ENCODE results near the gene LAMP1. TPM values are rescaled to one million over a fixed set of nuclear protein-coding genes. Genes with fewer than 3 reads are reported as not detected.
"Not testable (repeated sequence)": the region's sequence is repeated elsewhere in the genome, so short reads cannot be mapped to it uniquely, and the experiment has no call there.

LAMP1 gene, protein sequence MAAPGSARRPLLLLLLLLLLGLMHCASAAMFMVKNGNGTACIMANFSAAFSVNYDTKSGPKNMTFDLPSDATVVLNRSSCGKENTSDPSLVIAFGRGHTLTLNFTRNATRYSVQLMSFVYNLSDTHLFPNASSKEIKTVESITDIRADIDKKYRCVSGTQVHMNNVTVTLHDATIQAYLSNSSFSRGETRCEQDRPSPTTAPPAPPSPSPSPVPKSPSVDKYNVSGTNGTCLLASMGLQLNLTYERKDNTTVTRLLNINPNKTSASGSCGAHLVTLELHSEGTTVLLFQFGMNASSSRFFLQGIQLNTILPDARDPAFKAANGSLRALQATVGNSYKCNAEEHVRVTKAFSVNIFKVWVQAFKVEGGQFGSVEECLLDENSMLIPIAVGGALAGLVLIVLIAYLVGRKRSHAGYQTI
- total RNA-seq (100 to 1,000 TPM; 119 to 126 TPM), polyA plus RNA-seq (10 to 100 TPM; 20.5 to 34.2 TPM)

GRCh38 chr13:113296823-113297369 is at the start of gene LAMP1:
LAMP1 (plus strand) TSS chr13:113297239; CDS start chr13:113297435, 196 bp downstream.
- Histone ChIP-seq H3K27me3 (ENCODE audit: insufficient read depth, low read length) (no peaks in the 10 kb centered on the region), H3K36me3 (ENCODE audit: insufficient read depth, low read length) (no peaks in the 10 kb centered on the region), H3K27ac (ENCODE audit: low read depth, low read length) (peak within 1 kb of the TSS; percentile 90), H3K4me3 (ENCODE audit: low read length in 2 of 2) (peak within 1 kb of the TSS; percentile 73 to 80), H3K9me3 (ENCODE audit: control insufficient read depth in 1 of 2, low read length in 2 of 2) (no peaks in the 10 kb centered on the region), H3K4me1 (ENCODE audit: insufficient read depth, low read length) (peaks cover 41% of the 10 kb centered on the region)
- Mint-ChIP-seq H3K4me3 (peak within 1 kb of the TSS; percentile 95 to 99 (median 97)), H3K36me3 (peaks cover 0 to 17% of the 10 kb centered on the region in 2 donors), H3K27me3 (peaks cover 14% of the 10 kb centered on the region in 2 donors), H3K4me1 (peaks cover 29 to 47% (median 38%) of the 10 kb centered on the region in 4 donors), H3K27ac (peak within 1 kb of the TSS; percentile 96 to 100 (median 99)), H3K9me3 (peaks cover 0 to 14% (median 2%) of the 10 kb centered on the region in 8 donors)
- peak; percentile 95 to 100 (median 99) for DNase-seq
- intact Hi-C loops (cut with micrococcal nuclease) = loop anchor here (1.0 to 10.0 kb wide), 6 partner anchors 89 to 602 kb away; partner anchors contain the start of genes ATP11A, DCUN1D2, MCF2L and PCID2
- POLR2A ChIA-PET (ENCODE audit: partially characterized antibody) = interaction anchor here (1.3 to 2.4 kb wide), 4 partner anchors 9 to 97 kb away, joined by 3 to 24 read pairs (median 4); partner anchors contain the start of genes CUL4A and PCID2
- CTCF ChIA-PET (ENCODE audit: partially characterized antibody) = no interaction called here

DNA sequence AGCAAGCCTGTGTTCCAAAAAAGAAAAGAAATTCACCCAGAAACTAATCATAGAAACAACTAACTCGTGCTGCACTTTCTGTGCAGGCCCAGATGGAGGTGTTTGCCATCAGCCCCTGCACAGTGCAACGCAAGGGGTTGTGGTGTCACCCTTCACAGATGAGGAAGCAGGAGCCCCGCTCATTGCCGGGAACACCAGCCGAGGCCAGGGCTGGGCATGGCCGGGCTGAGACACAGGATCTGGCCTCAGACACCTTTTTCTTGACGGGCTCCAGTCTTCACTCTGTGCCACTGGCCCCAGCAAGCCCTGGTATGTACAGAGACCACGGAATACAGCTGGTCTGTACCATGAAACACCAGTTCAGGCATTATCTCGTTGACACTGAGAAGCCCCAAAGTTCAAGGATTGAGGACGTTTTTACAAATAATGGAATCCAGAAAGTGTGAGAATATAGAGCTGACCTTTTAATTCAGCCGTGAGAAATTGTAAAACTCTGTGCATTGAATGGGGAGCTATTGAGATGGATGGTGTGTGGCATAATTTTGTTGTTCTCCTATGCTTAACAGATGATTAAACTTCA is 44.4 kb upstream of the LAMP1 start:
- no peaks in the 10 kb centered on the region for H3K27me3 ChIP-seq (ENCODE audit: insufficient read depth, low read length)
- CTCF ChIA-PET (ENCODE audit: partially characterized antibody) = no interaction called here

DNA sequence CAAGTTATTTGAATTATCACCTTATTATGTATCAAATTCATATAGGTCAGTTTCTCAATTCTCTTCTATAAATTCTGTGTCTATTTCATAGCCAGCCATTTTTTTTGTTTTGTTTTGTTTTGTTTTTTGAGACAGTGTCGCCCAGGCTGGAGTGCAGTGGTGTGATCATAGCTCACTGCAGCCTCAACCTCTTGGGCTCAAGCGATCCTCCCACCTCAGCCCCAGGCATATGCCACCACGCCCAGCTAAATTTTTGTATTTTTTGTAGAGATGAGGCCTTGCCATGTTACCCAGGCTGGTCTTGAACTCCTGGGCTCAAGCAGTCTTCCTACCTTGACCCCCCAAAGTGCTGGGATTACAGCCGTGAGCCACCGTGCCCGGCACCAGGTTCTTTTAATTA is 39.1 kb upstream of the LAMP1 start:
- peak overlapping the region in 2 of 7 donors; percentile 45 to 68 for H3K27ac Mint-ChIP-seq
- CTCF ChIA-PET (ENCODE audit: partially characterized antibody) = not testable (repeated sequence)

More for the DNA sequence above, 44.4 kb upstream of the LAMP1 start:
- Mint-ChIP-seq H3K27ac (no peak overlapping the region), H3K4me3 (no peak overlapping the region), H3K36me3 (peaks cover 71 to 87% of the 10 kb centered on the region in 2 donors), H3K27me3 (no peaks in the 10 kb centered on the region), H3K4me1 (peaks cover 0 to 2% (median 0%) of the 10 kb centered on the region in 4 donors), H3K9me3 (peaks cover 0 to 3% (median 0%) of the 10 kb centered on the region in 8 donors)
- no peak for DNase-seq
- POLR2A ChIA-PET (ENCODE audit: partially characterized antibody) = no interaction called here
- no peak overlapping the region for H3K27ac ChIP-seq (ENCODE audit: low read depth, low read length)
- intact Hi-C loops (cut with micrococcal nuclease) = no loop called here
- H3K4me3 ChIP-seq (ENCODE audit: low read length in 2 of 2) = no peak overlapping the region
- peaks cover 53% of the 10 kb centered on the region for H3K36me3 ChIP-seq (ENCODE audit: insufficient read depth, low read length)
- no peaks in the 10 kb centered on the region for H3K4me1 ChIP-seq (ENCODE audit: insufficient read depth, low read length)
- no peaks in the 10 kb centered on the region for H3K9me3 ChIP-seq (ENCODE audit: control insufficient read depth in 1 of 2, low read length in 2 of 2)

GRCh38 chr13:113258321-113259054 is 38.6 kb upstream of the LAMP1 start:
- no peaks in the 10 kb centered on the region for H3K27me3 Mint-ChIP-seq
- POLR2A ChIA-PET (ENCODE audit: partially characterized antibody) = no interaction called here

More for the DNA sequence above, 39.1 kb upstream of the LAMP1 start:
- DNase-seq; H3K27me3 Mint-ChIP-seq; H3K27ac ChIP-seq (ENCODE audit: low read depth, low read length); H3K9me3 Mint-ChIP-seq; H3K9me3 ChIP-seq (ENCODE audit: control insufficient read depth in 1 of 2, low read length in 2 of 2); H3K27me3 ChIP-seq (ENCODE audit: insufficient read depth, low read length); H3K4me1 Mint-ChIP-seq; H3K4me3 Mint-ChIP-seq; intact Hi-C loops (cut with micrococcal nuclease); H3K4me1 ChIP-seq (ENCODE audit: insufficient read depth, low read length); POLR2A ChIA-PET (ENCODE audit: partially characterized antibody); H3K4me3 ChIP-seq (ENCODE audit: low read length in 2 of 2): not testable (repeated sequence)
- peaks cover 61 to 68% of the 10 kb centered on the region in 2 donors for H3K36me3 Mint-ChIP-seq
- H3K36me3 ChIP-seq (ENCODE audit: insufficient read depth, low read length) = peaks cover 53% of the 10 kb centered on the region

DNA sequence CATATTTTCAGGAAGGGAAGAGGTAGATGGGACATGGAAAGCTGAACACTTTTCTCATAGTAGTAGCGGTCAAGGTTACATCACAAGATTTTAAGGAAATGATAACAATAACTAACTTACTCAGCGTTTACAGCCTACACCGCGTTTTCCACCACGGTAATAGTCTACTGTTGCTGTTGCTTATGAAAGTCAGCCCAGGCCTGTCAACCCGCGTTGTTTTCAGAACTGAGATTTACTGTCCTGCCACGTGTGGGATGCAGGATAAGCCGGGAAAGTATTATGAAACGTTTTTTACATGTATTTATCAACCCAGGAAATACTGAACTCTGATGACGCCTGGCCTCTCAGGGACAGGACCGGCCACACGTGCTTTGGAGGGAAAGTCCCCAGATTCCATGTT is 36.0 kb upstream of the LAMP1 start:
- no peak overlapping the region for H3K4me3 Mint-ChIP-seq
- Histone ChIP-seq H3K9me3 (ENCODE audit: control insufficient read depth in 1 of 2, low read length in 2 of 2) (no peaks in the 10 kb centered on the region), H3K27me3 (ENCODE audit: insufficient read depth, low read length) (no peaks in the 10 kb centered on the region), H3K4me1 (ENCODE audit: insufficient read depth, low read length) (no peaks in the 10 kb centered on the region), H3K36me3 (ENCODE audit: insufficient read depth, low read length) (peaks cover 47% of the 10 kb centered on the region), H3K27ac (ENCODE audit: low read depth, low read length) (no peak overlapping the region), H3K4me3 (ENCODE audit: low read length in 2 of 2) (no peak overlapping the region)
- DNase-seq = no peak
- H3K27ac Mint-ChIP-seq = no peak overlapping the region
- POLR2A ChIA-PET (ENCODE audit: partially characterized antibody) = no interaction called here
- H3K27me3 Mint-ChIP-seq = no peaks in the 10 kb centered on the region
- CTCF ChIA-PET (ENCODE audit: partially characterized antibody) = no interaction called here
- intact Hi-C loops (cut with micrococcal nuclease) = no loop called here
- no peaks in the 10 kb centered on the region for H3K4me1 Mint-ChIP-seq
- peaks cover 53 to 60% of the 10 kb centered on the region in 2 donors for H3K36me3 Mint-ChIP-seq
- no peaks in the 10 kb centered on the region for H3K9me3 Mint-ChIP-seq

More at GRCh38 chr13:113258321-113259054, 38.6 kb upstream of the LAMP1 start:
- peaks cover 54% of the 10 kb centered on the region for H3K36me3 ChIP-seq (ENCODE audit: insufficient read depth, low read length)
- H3K4me3 ChIP-seq (ENCODE audit: low read length in 2 of 2) = no peak overlapping the region
- Mint-ChIP-seq H3K27ac (peak overlapping the region in 2 of 7 donors; percentile 45 to 68), H3K4me3 (no peak overlapping the region), H3K36me3 (peaks cover 63 to 70% of the 10 kb centered on the region in 2 donors), H3K4me1 (no peaks in the 10 kb centered on the region), H3K9me3 (no peaks in the 10 kb centered on the region)
- H3K27me3 ChIP-seq (ENCODE audit: insufficient read depth, low read length) = no peaks in the 10 kb centered on the region
- intact Hi-C loops (cut with micrococcal nuclease) = no loop called here
- CTCF ChIA-PET (ENCODE audit: partially characterized antibody) = no interaction called here
- H3K9me3 ChIP-seq (ENCODE audit: control insufficient read depth in 1 of 2, low read length in 2 of 2) = no peaks in the 10 kb centered on the region
- H3K27ac ChIP-seq (ENCODE audit: low read depth, low read length) = no peak overlapping the region
- DNase-seq = no peak
- H3K4me1 ChIP-seq (ENCODE audit: insufficient read depth, low read length) = no peaks in the 10 kb centered on the region

DNA sequence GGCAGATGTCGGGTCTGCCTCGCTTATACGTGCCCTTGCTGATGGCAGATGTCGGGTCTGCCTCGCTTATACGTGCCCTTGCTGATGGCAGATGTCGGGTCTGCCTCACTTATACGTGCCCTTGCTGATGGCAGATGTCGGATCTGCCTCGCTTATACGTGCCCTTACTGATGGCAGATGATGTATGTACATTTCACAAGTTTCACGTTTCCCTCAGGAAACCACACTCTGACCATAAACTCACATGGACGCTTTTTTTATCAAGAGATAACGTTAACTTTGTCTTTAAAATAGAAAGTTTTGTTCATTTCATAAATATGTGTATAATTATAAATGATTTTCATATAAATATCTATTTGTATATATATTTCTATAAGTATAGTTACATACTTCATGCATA is 34.0 kb upstream of the LAMP1 start:
- H3K4me1 ChIP-seq (ENCODE audit: insufficient read depth, low read length); H3K27ac Mint-ChIP-seq; CTCF ChIA-PET (ENCODE audit: partially characterized antibody); H3K27me3 ChIP-seq (ENCODE audit: insufficient read depth, low read length); intact Hi-C loops (cut with micrococcal nuclease); H3K27me3 Mint-ChIP-seq; H3K27ac ChIP-seq (ENCODE audit: low read depth, low read length); H3K4me3 Mint-ChIP-seq; H3K9me3 ChIP-seq (ENCODE audit: control insufficient read depth in 1 of 2, low read length in 2 of 2); POLR2A ChIA-PET (ENCODE audit: partially characterized antibody); H3K4me1 Mint-ChIP-seq; H3K9me3 Mint-ChIP-seq; DNase-seq; H3K4me3 ChIP-seq (ENCODE audit: low read length in 2 of 2): not testable (repeated sequence)
- peaks cover 39 to 46% of the 10 kb centered on the region in 2 donors for H3K36me3 Mint-ChIP-seq
- H3K36me3 ChIP-seq (ENCODE audit: insufficient read depth, low read length) = peaks cover 45% of the 10 kb centered on the region

All from CD4-positive, alpha-beta memory T cell (primary cell).